H1 (cell line): ENCODE measurements around the gene PBX2. TPM values are rescaled to one million over a fixed set of nuclear protein-coding genes. Genes with fewer than 3 reads are reported as not detected.

Experiments
- CTCF ChIA-PET: fragments of 300-600 bp; sonication (Branson Sonifier 250); formaldehyde crosslinking; loops from one replicate; lab custom pipeline; 2021; ENCODE audit not compliant: partially characterized antibody; lab: Charles Lee
- POLR2A ChIA-PET: fragments of 300-600 bp; sonication (Branson Sonifier 250); formaldehyde crosslinking; loops from one replicate; lab custom pipeline; 2021; ENCODE audit warnings: inconsistent platforms; ENCODE audit not compliant: partially characterized antibody; lab: Charles Lee
- DNase-seq, 2 experiments: peaks; one replicate each; pipeline versions ENCODE4 v3.0.0 to v3.0.0-alpha.2; 2010 to 2022; ENCODE audit warnings: low spot score in 2 of 2, low read depth in 1 of 2, mixed read lengths in 1 of 2
- FAIRE-seq: peaks from 2 replicates; lab custom pipeline; 2011; peaks lifted over from hg19 to GRCh38; lab: Jason Lieb, UNC
- H2AFZ ChIP-seq: 2 replicates; pipeline ENCODE4 v1.8.1; 2012; ENCODE audit warnings: low read length, inconsistent platforms
- H2AK5ac ChIP-seq: 2 replicates; pipeline ENCODE4 v1.6.1; 2013; ENCODE audit warnings: low read depth, low read length
- H2BK120ac ChIP-seq: replicated peaks from 2 replicates; pipeline ENCODE3; 2013; ENCODE audit warnings: low read depth, low read length, inconsistent platforms
- H2BK12ac ChIP-seq: 2 replicates; pipeline ENCODE4 v1.6.1; 2013; ENCODE audit warnings: low read depth, low read length
- H2BK15ac ChIP-seq: 2 replicates; pipeline ENCODE4 v1.6.1; 2013; ENCODE audit warnings: low read length
- H2BK20ac ChIP-seq: 2 replicates; pipeline ENCODE4 v1.6.1; 2013; ENCODE audit warnings: low read length
- H2BK5ac ChIP-seq: 2 replicates; pipeline ENCODE4 v1.6.1; 2013; ENCODE audit warnings: low read depth, low read length
- H3K14ac ChIP-seq: 2 replicates; pipeline ENCODE4 v1.6.1; 2013; ENCODE audit warnings: inconsistent platforms; ENCODE audit not compliant: insufficient read length
- H3K18ac ChIP-seq: 2 replicates; pipeline ENCODE4 v1.6.1; 2013; ENCODE audit warnings: low read length; ENCODE audit errors: extremely low read depth
- H3K23ac ChIP-seq: 2 replicates; pipeline ENCODE4 v1.6.1; 2013; ENCODE audit warnings: inconsistent platforms; ENCODE audit not compliant: insufficient read length
- H3K23me2 ChIP-seq: 2 replicates; pipeline ENCODE4 v1.6.1; 2013; ENCODE audit warnings: low read depth, low read length
- H3K27ac ChIP-seq: 2 replicates; pipeline ENCODE4 v1.6.1; 2011; ENCODE audit warnings: low read depth, low read length, inconsistent platforms
- H3K27me3 ChIP-seq, 4 experiments: replicated peaks in 1 of 4; 1 replicate in 1 of 4; 2 replicates in 3 of 4; pipeline versions ENCODE4 v1.6.1 to v1.8.1; 2011 to 2013; ENCODE audit warnings: low read length in 3 of 4, mild to moderate bottlenecking in 3 of 4, inconsistent platforms in 2 of 4, mixed read lengths in 2 of 4, moderate library complexity in 1 of 4; ENCODE audit not compliant: control insufficient read depth in 3 of 4, insufficient read depth in 3 of 4; ENCODE audit errors: extremely low read depth in 1 of 4
- H3K36me3 ChIP-seq, 4 experiments: 2 replicates each; pipeline versions ENCODE4 v1.6.1 to v1.8.1; 2011 to 2013; ENCODE audit warnings: mild to moderate bottlenecking in 4 of 4, low read length in 3 of 4, moderate library complexity in 2 of 4, control low read depth in 1 of 4, inconsistent platforms in 1 of 4; ENCODE audit not compliant: insufficient read depth in 4 of 4, control insufficient read depth in 2 of 4
- H3K4ac ChIP-seq: replicated peaks from 2 replicates; pipeline ENCODE3; 2013; ENCODE audit warnings: low read length, low read depth, mixed read lengths, inconsistent platforms; ENCODE audit not compliant: insufficient read length
- H3K4me1 ChIP-seq, 4 experiments: replicated peaks in 1 of 4; 1 replicate in 1 of 4; 2 replicates in 3 of 4; pipeline versions ENCODE4 v1.6.1 to v1.8.1; 2011 to 2013; ENCODE audit warnings: low read length in 3 of 4, inconsistent platforms in 2 of 4, mixed read lengths in 1 of 4; ENCODE audit not compliant: insufficient read depth in 4 of 4, control insufficient read depth in 3 of 4
- H3K4me2 ChIP-seq, 2 experiments: 2 replicates each; pipeline versions ENCODE4 v1.6.1 to v1.8.1; 2011 to 2013; ENCODE audit warnings: low read depth in 2 of 2, low read length in 2 of 2, control low read depth in 1 of 2, inconsistent platforms in 1 of 2, mild to moderate bottlenecking in 1 of 2; ENCODE audit not compliant: insufficient read depth in 1 of 2
- H3K4me3 ChIP-seq, 4 experiments: fragments of 200-600, 300-600 bp in 1 of 4; sonication (generic), shearing (Covaris generic), sonication (Bioruptor Twin) in 1 of 4; 2 replicates each; pipeline versions ENCODE4 v1.5.1 to v1.8.1; 2011 to 2016; ENCODE audit warnings: low read length in 4 of 4, low read depth in 3 of 4, control low read depth in 2 of 4, inconsistent platforms in 2 of 4, mild to moderate bottlenecking in 2 of 4, mixed read lengths in 1 of 4, moderate library complexity in 1 of 4; ENCODE audit not compliant: insufficient read depth in 2 of 4; ENCODE audit errors: extremely low read depth in 1 of 4
- H3K56ac ChIP-seq: replicated peaks from 2 replicates; pipeline ENCODE3; 2013; ENCODE audit warnings: low read depth, mild to moderate bottlenecking, mixed read lengths, low read length, inconsistent platforms; ENCODE audit not compliant: insufficient read length
- H3K79me1 ChIP-seq: 2 replicates; pipeline ENCODE4 v1.6.1; 2013; ENCODE audit warnings: low read depth, low read length, control low read depth
- H3K79me2 ChIP-seq, 2 experiments: 2 replicates each; pipeline versions ENCODE4 v1.6.1 to v1.8.1; 2012 to 2013; ENCODE audit warnings: low read length in 2 of 2, mild to moderate bottlenecking in 2 of 2, inconsistent platforms in 1 of 2; ENCODE audit not compliant: insufficient read depth in 2 of 2, control insufficient read depth in 1 of 2
- H3K9ac ChIP-seq, 4 experiments: replicated peaks in 1 of 4; 1 replicate in 1 of 4; 2 replicates in 3 of 4; pipeline versions ENCODE4 v1.6.1 to v1.8.1; 2011 to 2013; ENCODE audit warnings: low read depth in 3 of 4, low read length in 3 of 4, control low read depth in 2 of 4, mild to moderate bottlenecking in 2 of 4, moderate library complexity in 2 of 4, inconsistent platforms in 1 of 4; ENCODE audit errors: extremely low read depth in 1 of 4
- H3K9me3 ChIP-seq, 2 experiments: 2 replicates each; pipeline versions ENCODE4 v1.6.1 to v1.8.1; 2012 to 2013; ENCODE audit warnings: mild to moderate bottlenecking in 2 of 2, moderate library complexity in 2 of 2, control low read depth in 1 of 2, inconsistent platforms in 1 of 2, low read depth in 1 of 2, low read length in 1 of 2, mixed read lengths in 1 of 2; ENCODE audit not compliant: insufficient read depth in 2 of 2
- H4K20me1 ChIP-seq, 2 experiments: replicated peaks in 1 of 2; 2 replicates each; pipeline versions ENCODE3 to v1.8.1; 2011 to 2013; ENCODE audit warnings: inconsistent platforms in 2 of 2, low read length in 2 of 2, mild to moderate bottlenecking in 1 of 2; ENCODE audit not compliant: insufficient read depth in 2 of 2, control insufficient read depth in 1 of 2
- H4K5ac ChIP-seq: 2 replicates; pipeline ENCODE4 v1.6.1; 2013; ENCODE audit warnings: low read length, low read depth, mixed read lengths, inconsistent platforms; ENCODE audit not compliant: insufficient read length
- H4K8ac ChIP-seq: 2 replicates; pipeline ENCODE4 v1.8.0; 2013; ENCODE audit warnings: mild to moderate bottlenecking, moderate library complexity, low read length, inconsistent platforms; ENCODE audit not compliant: insufficient read depth; ENCODE audit errors: extremely low read depth
- H4K91ac ChIP-seq: replicated peaks from 2 replicates; pipeline ENCODE3; 2013; ENCODE audit warnings: low read length, mixed read lengths, inconsistent platforms; ENCODE audit not compliant: insufficient read length
- ATF2 ChIP-seq: IDR thresholded peaks from 2 replicates; pipeline ENCODE4 v1.6.1; 2012; ENCODE audit warnings: low read length, inconsistent platforms
- CHD1 ChIP-seq: IDR thresholded peaks from 2 replicates; pipeline ENCODE4 v1.6.1; 2012; ENCODE audit warnings: low read depth, low read length, improper control_type of control experiment
- CTBP2 ChIP-seq: IDR thresholded peaks from 2 replicates; pipeline ENCODE4 v1.7.0; 2011; ENCODE audit warnings: borderline replicate concordance, mild to moderate bottlenecking, moderate library complexity, mixed read lengths, low read length; ENCODE audit not compliant: insufficient read depth, insufficient read length
- GABPA ChIP-seq: IDR thresholded peaks from 2 replicates; pipeline ENCODE4 v1.6.1; 2011; ENCODE audit warnings: mild to moderate bottlenecking, low read length, moderate library complexity, borderline replicate concordance; ENCODE audit not compliant: insufficient read depth
- KDM5A ChIP-seq: fragments of 200-600 bp; IDR thresholded peaks from 2 replicates; pipeline ENCODE4 v1.7.1; 2012; ENCODE audit warnings: mild to moderate bottlenecking, low read length, inconsistent platforms, mixed read lengths
- RXRA ChIP-seq: IDR thresholded peaks from 2 replicates; pipeline ENCODE4 v1.6.1; 2011; ENCODE audit warnings: low read depth, mild to moderate bottlenecking, low read length, moderate library complexity; ENCODE audit not compliant: insufficient read depth
- SP4 ChIP-seq: IDR thresholded peaks from 2 replicates; pipeline ENCODE4 v1.6.1; 2012; ENCODE audit warnings: low read length, inconsistent platforms
- TCF12 ChIP-seq: IDR thresholded peaks from 2 replicates; pipeline ENCODE4 v1.6.1; 2011; ENCODE audit warnings: low read depth, mild to moderate bottlenecking, low read length
- WGBS, 2 experiments: shearing (Covaris generic) in 1 of 2; methylation state at CpG; one replicate each; pipeline versions ENCODE4 v1.1.6 to v1.1.7; 2013 to 2015; ENCODE audit warnings: low lambda C conversion rate in 2 of 2, mixed read lengths in 2 of 2, inconsistent platforms in 1 of 2, low coverage in 1 of 2, missing lambda C conversion rate in 1 of 2; ENCODE audit not compliant: insufficient replicate concordance in 2 of 2, insufficient coverage in 1 of 2, insufficient read length in 1 of 2; ENCODE audit errors: extremely low coverage in 1 of 2, missing lambda C conversion rate in 1 of 2; 5-methylcytosine and 5-hydroxymethylcytosine counted together
- polyA plus RNA-seq, 7 experiments: library from polyadenylated mRNA; depleted of rRNA in 3 of 7; stranded (reverse) in 5 of 7; unstranded in 2 of 7; fragments of >200 nt in 5 of 7; fragments of 200-250 nt in 2 of 7; gene quantifications; 1 replicate in 5 of 7; 2 replicates in 1 of 7; 4 replicates in 1 of 7; pipeline versions ENCODE4 v1.2.1 to v1.2.3, GENCODE V29; 2011 to 2013; ENCODE audit warnings: missing spikeins in 2 of 7, mixed read lengths in 2 of 7
- total RNA-seq: library from RNA; stranded (reverse); fragmentation: NEBNext Ultra II Directional; extraction: Animal tissue kit (Norgen Biotek cat#: 25700); gene quantifications from 2 replicates; pipeline ENCODE4 v1.2.1, GENCODE V29; 2021

The PBX2 gene
- total and polyA plus RNA-seq, 2 of the 8 experiments (the other 6 are each of a cell fraction or from before 2014, with no cell fraction given) = 102 to 130 TPM

- ChIA-PET POLR2A (interaction anchor here (1.4 kb wide), 2 partner anchors 14 to 17 kb away, joined by 3 to 4 read pairs; no protein-coding TSS in a partner anchor), CTCF (interaction anchor here (1.8 kb wide), 1 partner anchor 19 kb away, joined by 3 read pairs; no protein-coding TSS in a partner anchor)
- H2BK120ac ChIP-seq = no peak overlapping the region
- no peak overlapping the region for H3K23ac ChIP-seq
- no peak overlapping the region for H4K5ac ChIP-seq
- no peak overlapping the region for H3K27ac ChIP-seq
- no peak overlapping the region for H4K91ac ChIP-seq
- peak overlapping the region; percentile 49; the same call in 1 of the 2 replicates for H2BK5ac ChIP-seq
- H4K8ac ChIP-seq = no peak overlapping the region
- H3K79me2 ChIP-seq = no peaks in the 10 kb centered on the region
- H3K4me1 ChIP-seq = peaks cover 0 to 6% (median 2%) of the 10 kb centered on the region in 4 experiments; a peak in 4 of 7 replicates
- H2BK20ac ChIP-seq = no peak overlapping the region
- H3K23me2 ChIP-seq = no peaks in the 10 kb centered on the region
- H2BK15ac ChIP-seq = no peak overlapping the region
- H3K27me3 ChIP-seq = no peaks in the 10 kb centered on the region
- H2BK12ac ChIP-seq = no peak overlapping the region
- TF ChIP-seq CHD1 = no peak
- no peak for TF ChIP-seq TCF12
- no peak for TF ChIP-seq ATF2
- TF ChIP-seq KDM5A = no peak
- no peak for TF ChIP-seq RXRA
- TF ChIP-seq CTBP2 = no peak
- TF ChIP-seq GABPA = no peak
- TF ChIP-seq SP4 = no peak
- H2AK5ac ChIP-seq = no peak overlapping the region
- no peaks in the 10 kb centered on the region for H3K36me3 ChIP-seq
- no peak overlapping the region for H3K4ac ChIP-seq
- H3K56ac ChIP-seq = no peak overlapping the region
- WGBS, 2 experiments = 77% methylated on average over 9 of the region's 9 CpGs; no CpG with 5 or more reads in 1 of the 2 experiments
- no peak overlapping the region for H2AFZ ChIP-seq
- no peaks in the 10 kb centered on the region for H3K79me1 ChIP-seq
- H3K9me3 ChIP-seq = no peaks in the 10 kb centered on the region
- DNase-seq = no peak
- H3K14ac ChIP-seq = no peak overlapping the region
- no peaks in the 10 kb centered on the region for H4K20me1 ChIP-seq
- no peak for FAIRE-seq
- H3K9ac ChIP-seq = no peak overlapping the region
- no peak overlapping the region for H3K18ac ChIP-seq
- no peak overlapping the region for H3K4me2 ChIP-seq
- no peak overlapping the region for H3K4me3 ChIP-seq
Observed at GRCh38 chr6:32202186-32202585, 12.2 kb upstream of the PBX2 start.
